HT1080 (cell line): ENCODE data around the gene SLC16A5. TPM values are rescaled to one million over a fixed set of nuclear protein-coding genes. Genes with fewer than 3 reads are reported as not detected.
"Not testable (repeated sequence)": the region's sequence is repeated elsewhere in the genome, so short reads cannot be mapped to it uniquely, and the experiment has no call there.

Experiments
- DNase-seq: peaks from one replicate; pipeline ENCODE4 v3.0.0-alpha.2; 2015; ENCODE audit warnings: low read depth
- total RNA-seq: library from RNA; depleted of rRNA; stranded (reverse); fragments of >200 nt; shearing (Covaris generic); gene quantifications from 2 replicates; pipeline ENCODE4 v1.2.3, GENCODE V29; 2014

SLC16A5 gene
- total RNA-seq, 1 experiment from 2014 or later: not detected

GRCh38 chr17:75132018-75133000 lies 44.6 kb downstream of the SLC16A5 start:
- not testable (repeated sequence) for DNase-seq

- DNase-seq: no peak
Measured at GRCh38 chr17:75133001-75133400, 45.2 kb downstream of the SLC16A5 start.

- DNase-seq: not testable (repeated sequence)
Measured at GRCh38 chr17:75133607-75134347, 46.0 kb downstream of the SLC16A5 start.

GRCh38 chr17:75135452-75135851 lies 47.7 kb downstream of the SLC16A5 start:
- no peak for DNase-seq

GRCh38 chr17:75135946-75136345 lies 48.2 kb downstream of the SLC16A5 start:
- DNase-seq: no peak

GRCh38 chr17:75137762-75138161 lies 50.0 kb downstream of the SLC16A5 start:
- DNase-seq: not testable (repeated sequence)

- DNase-seq: no peak
Measured at GRCh38 chr17:75138519-75138918, 50.8 kb downstream of the SLC16A5 start.

GRCh38 chr17:75142236-75142971 lies 54.6 kb downstream of the SLC16A5 start:
- DNase-seq: no peak

GRCh38 chr17:75144816-75145512 lies 57.2 kb downstream of the SLC16A5 start:
- DNase-seq: no peak

GRCh38 chr17:75146592-75146991 lies 58.8 kb downstream of the SLC16A5 start:
- DNase-seq: no peak

GRCh38 chr17:75147878-75148546 lies 60.3 kb downstream of the SLC16A5 start:
- DNase-seq: no peak

- DNase-seq: no peak
Measured at GRCh38 chr17:75151930-75152329, 64.2 kb downstream of the SLC16A5 start.

- peak; percentile 26 for DNase-seq
Measured at GRCh38 chr17:75152523-75152921, 64.8 kb downstream of the SLC16A5 start.

GRCh38 chr17:75152922-75153779 lies 65.4 kb downstream of the SLC16A5 start:
- peak; percentile 38 for DNase-seq

GRCh38 chr17:75153780-75154194 lies 66.0 kb downstream of the SLC16A5 start:
- DNase-seq: peak; percentile 27

GRCh38 chr17:75154195-75155106 lies 66.7 kb downstream of the SLC16A5 start, which contains the start of gene JPT1:
Gene JPT1 (minus strand): TSS chr17:75154512. CDS start chr17:75154397, 115 bp downstream.
- peak; percentile 98 for DNase-seq

- DNase-seq: no peak
Measured at GRCh38 chr17:75155191-75155601, 67.4 kb downstream of the SLC16A5 start.
